ENCODE results near the gene NSMCE1. TPM values are rescaled to one million over a fixed set of nuclear protein-coding genes. Genes with fewer than 3 reads are reported as not detected.

Gene NSMCE1
- total and polyA plus RNA-seq, 2 of the 8 experiments (the other 6 are each of a cell fraction or from before 2014, with no cell fraction given) = 8.1 to 16.6 TPM

GRCh38 chr16:27190316-27190871 is 78.2 kb downstream of the NSMCE1 start:
- Histone ChIP-seq H3K9ac (replicated peaks in 1 of 4; ENCODE audit: extremely low read depth in 1 of 4, low read depth in 3 of 4, low read length in 3 of 4) (no peak overlapping the region), H2BK20ac (ENCODE audit: low read length) (no peak overlapping the region), H2BK12ac (ENCODE audit: low read depth, low read length) (no peak overlapping the region), H3K4me2 (ENCODE audit: insufficient read depth in 1 of 2, low read depth in 2 of 2, low read length in 2 of 2) (no peak overlapping the region), H3K4me3 (ENCODE audit: extremely low read depth in 1 of 4, insufficient read depth in 2 of 4, low read depth in 3 of 4, low read length in 4 of 4) (no peak overlapping the region), H3K79me2 (ENCODE audit: control insufficient read depth in 1 of 2, insufficient read depth in 2 of 2, low read length in 2 of 2) (no peaks in the 10 kb centered on the region), H3K9me3 (ENCODE audit: insufficient read depth in 2 of 2, low read depth in 1 of 2, low read length in 1 of 2) (no peaks in the 10 kb centered on the region), H3K27ac (ENCODE audit: low read depth, low read length) (no peak overlapping the region), H2BK5ac (ENCODE audit: low read depth, low read length) (no peak overlapping the region), H2BK120ac (replicated peaks; ENCODE audit: low read depth, low read length) (no peak overlapping the region), H3K79me1 (ENCODE audit: low read depth, low read length) (no peaks in the 10 kb centered on the region), H3K36me3 (ENCODE audit: control insufficient read depth in 2 of 4, insufficient read depth in 4 of 4, low read length in 3 of 4) (no peaks in the 10 kb centered on the region), H4K91ac (replicated peaks; ENCODE audit: insufficient read length, low read length) (no peak overlapping the region), H2BK15ac (ENCODE audit: low read length) (no peak overlapping the region), H3K4me1 (replicated peaks in 1 of 4; ENCODE audit: control insufficient read depth in 3 of 4, insufficient read depth in 4 of 4, low read length in 3 of 4) (peaks cover 0 to 6% (median 1%) of the 10 kb centered on the region in 4 experiments; a peak in 3 of 7 replicates), H3K56ac (replicated peaks; ENCODE audit: insufficient read length, low read depth, low read length) (no peak overlapping the region), H3K23ac (ENCODE audit: insufficient read length) (no peak overlapping the region), H3K23me2 (ENCODE audit: low read depth, low read length) (no peaks in the 10 kb centered on the region), H4K8ac (ENCODE audit: extremely low read depth, insufficient read depth, low read length) (no peak overlapping the region), H2AK5ac (ENCODE audit: low read depth, low read length) (no peak overlapping the region), H4K20me1 (replicated peaks in 1 of 2; ENCODE audit: control insufficient read depth in 1 of 2, insufficient read depth in 2 of 2, low read length in 2 of 2) (no peaks in the 10 kb centered on the region), H3K14ac (ENCODE audit: insufficient read length) (no peak overlapping the region), H2AFZ (ENCODE audit: low read length) (no peak overlapping the region), H4K5ac (ENCODE audit: insufficient read length, low read depth, low read length) (no peak overlapping the region), H3K18ac (ENCODE audit: extremely low read depth, low read length) (no peak overlapping the region), H3K27me3 (replicated peaks in 1 of 4; ENCODE audit: control insufficient read depth in 3 of 4, extremely low read depth in 1 of 4, insufficient read depth in 3 of 4, low read length in 3 of 4) (no peaks in the 10 kb centered on the region), H3K4ac (replicated peaks; ENCODE audit: insufficient read length, low read depth, low read length) (no peak overlapping the region)
- CTCF ChIA-PET (ENCODE audit: partially characterized antibody) = interaction anchor here (0.6 to 2.6 kb wide), 8 partner anchors 9 to 272 kb away, joined by 3 to 12 read pairs (median 4); no protein-coding TSS in a partner anchor
- 90% methylated on average over 12 of the region's 12 CpGs; no CpG with 5 or more reads in 1 of the 2 experiments for WGBS, 2 experiments (ENCODE audit: extremely low coverage in 1 of 2, insufficient coverage in 1 of 2, insufficient read length in 1 of 2, insufficient replicate concordance in 2 of 2, low coverage in 1 of 2, low lambda C conversion rate in 2 of 2, missing lambda C conversion rate in 1 of 2)
- POLR2A ChIA-PET (ENCODE audit: partially characterized antibody) = interaction anchor here (0.7 to 2.3 kb wide), 4 partner anchors 9 to 96 kb away, joined by 3 to 10 read pairs (median 4); partner anchors contain the start of gene KDM8
- DNase-seq (ENCODE audit: low read depth in 1 of 2, low spot score in 2 of 2) = no peak
- FAIRE-seq = no peak
- no peak for TF ChIP-seq CTCF (IDR thresholded peaks at IDR 0.05; ENCODE audit: control extremely low read depth in 1 of 3, insufficient read depth in 1 of 3, low read depth in 1 of 3, low read length in 3 of 3)
- TF ChIP-seq ATF2 (IDR thresholded peaks at IDR 0.05; ENCODE audit: low read length) = no peak
- no peak for TF ChIP-seq EZH2 (IDR thresholded peaks at IDR 0.05; ENCODE audit: low read depth, low read length, severe bottlenecking)
- TF ChIP-seq USF2 (IDR thresholded peaks at IDR 0.05; ENCODE audit: low read length) = no peak
- no peak for TF ChIP-seq CBX5 (IDR thresholded peaks at IDR 0.05; ENCODE audit: low read depth, low read length)
- no peak for TF ChIP-seq SAP30 (IDR thresholded peaks at IDR 0.05; ENCODE audit: insufficient read depth, insufficient replicate concordance, low read length)
- no peak for TF ChIP-seq JUN (IDR thresholded peaks at IDR 0.05; ENCODE audit: low read depth, low read length)

All from H1 (cell line).